SK-N-SH (cell line): ENCODE measurements around the gene SMYD3. TPM values are rescaled to one million over a fixed set of nuclear protein-coding genes. Genes with fewer than 3 reads are reported as not detected.

Source experiments
- CTCF ChIA-PET: fragments of 300-600, 350-600 bp; formaldehyde crosslinking; extraction: SDS; loops from one replicate; lab custom pipeline; 2021; lab: Yijun Ruan, JAX
- POLR2A ChIA-PET: fragments of 350-600 bp; sonication (Branson Sonifier 250); formaldehyde crosslinking; extraction: SDS; loops from one replicate; lab custom pipeline; 2020; ENCODE audit warnings: antibody characterized with exemption, inconsistent platforms; lab: Yijun Ruan, JAX
- DNase-seq: peaks from one replicate; pipeline ENCODE4 v3.0.0; 2012
- H2AFZ ChIP-seq: fragments of 200-600 bp; sonication (generic); 2 replicates; pipeline ENCODE4 v1.8.1; 2016; ENCODE audit warnings: antibody characterized with exemption, mild to moderate bottlenecking, low read depth
- H3F3A ChIP-seq: fragments of 200-600 bp; sonication (generic); replicated peaks from 2 replicates; pipeline ENCODE3; 2016; ENCODE audit warnings: antibody characterized with exemption, mild to moderate bottlenecking; ENCODE audit not compliant: insufficient read depth
- H3K27ac ChIP-seq, 2 experiments: fragments of 200-500 bp in 1 of 2; fragments of 200-600 bp in 1 of 2; sonication (Bioruptor generic) in 1 of 2; sonication (generic), shearing (Covaris generic) in 1 of 2; 2 replicates each; pipeline versions ENCODE4 v1.5.1 to v1.6.1; 2014 to 2016; ENCODE audit warnings: low read depth in 2 of 2, inconsistent platforms in 1 of 2, low read length in 1 of 2, mild to moderate bottlenecking in 1 of 2, mixed read lengths in 1 of 2
- H3K27me3 ChIP-seq: fragments of 200-600 bp; sonication (generic), shearing (Covaris generic); 2 replicates; pipeline ENCODE4 v1.6.1; 2016; ENCODE audit warnings: mixed run types; ENCODE audit not compliant: insufficient read depth
- H3K36me3 ChIP-seq, 2 experiments: fragments of 200-500 bp in 1 of 2; fragments of 200-600 bp in 1 of 2; sonication (Bioruptor generic) in 1 of 2; sonication (generic) in 1 of 2; replicated peaks in 1 of 2; 2 replicates each; pipeline versions ENCODE3 to v1.5.1; 2014 to 2016; ENCODE audit warnings: low read length in 1 of 2, mild to moderate bottlenecking in 1 of 2; ENCODE audit not compliant: insufficient read depth in 2 of 2, control insufficient read depth in 1 of 2
- H3K4me1 ChIP-seq, 2 experiments: fragments of 200-500 bp in 1 of 2; fragments of 200-600 bp in 1 of 2; sonication (Bioruptor generic) in 1 of 2; sonication (generic), shearing (Covaris generic) in 1 of 2; 2 replicates each; pipeline versions ENCODE4 v1.5.1 to v1.6.1; 2014 to 2016; ENCODE audit warnings: low read depth in 1 of 2, low read length in 1 of 2, mixed run types in 1 of 2; ENCODE audit not compliant: insufficient read depth in 2 of 2, control insufficient read depth in 1 of 2
- H3K4me2 ChIP-seq: fragments of 200-600 bp; sonication (generic), shearing (Covaris generic); 2 replicates; pipeline ENCODE4 v1.6.1; 2017; ENCODE audit warnings: mixed run types
- H3K4me3 ChIP-seq, 2 experiments: fragments of 200-500 bp in 1 of 2; fragments of 200-600 bp in 1 of 2; sonication (Bioruptor generic) in 1 of 2; sonication (generic), shearing (Covaris generic) in 1 of 2; 2 replicates each; pipeline versions ENCODE4 v1.5.1 to v1.8.1; 2014 to 2016; ENCODE audit warnings: low read depth in 2 of 2, inconsistent platforms in 1 of 2, low read length in 1 of 2, mild to moderate bottlenecking in 1 of 2, mixed read lengths in 1 of 2, moderate library complexity in 1 of 2
- H3K79me2 ChIP-seq: fragments of 200-600 bp; sonication (generic); 2 replicates; pipeline ENCODE4 v1.8.1; 2017; ENCODE audit warnings: mild to moderate bottlenecking; ENCODE audit not compliant: insufficient read depth
- H3K9ac ChIP-seq: fragments of 200-600 bp; sonication (generic); 2 replicates; pipeline ENCODE4 v1.6.1; 2017; ENCODE audit warnings: mixed run types
- H3K9me2 ChIP-seq: fragments of 200-600 bp; sonication (generic); 2 replicates; pipeline ENCODE4 v1.6.1; 2017; ENCODE audit warnings: mixed run types
- H3K9me3 ChIP-seq: fragments of 200-600 bp; sonication (generic); 2 replicates; pipeline ENCODE4 v1.6.1; 2017; ENCODE audit warnings: mixed run types, mild to moderate bottlenecking, moderate library complexity
- H4K20me1 ChIP-seq: fragments of 200-600 bp; sonication (generic); 2 replicates; pipeline ENCODE4 v1.6.1; 2017; ENCODE audit warnings: mild to moderate bottlenecking, mixed run types; ENCODE audit not compliant: insufficient read depth
- EP300 ChIP-seq, 2 experiments: IDR thresholded peaks; 2 replicates each; pipeline versions ENCODE4 v1.4.0 to v1.6.1; 2012; ENCODE audit warnings: borderline replicate concordance in 1 of 2, low read depth in 1 of 2, low read length in 1 of 2
- FOXJ3 ChIP-seq: sonication (generic); formaldehyde crosslinking; IDR thresholded peaks from 2 replicates; pipeline ENCODE4 v1.5.1; 2020; ENCODE audit warnings: mild to moderate bottlenecking, missing genetic modification reagents
- GATA2 ChIP-seq: sonication (generic); formaldehyde crosslinking; IDR thresholded peaks from 2 replicates; pipeline ENCODE4 v1.5.0; 2020; ENCODE audit warnings: mild to moderate bottlenecking, missing genetic modification reagents
- JUND ChIP-seq: IDR thresholded peaks from 2 replicates; pipeline ENCODE4 v1.4.0; 2012
- MEF2A ChIP-seq: IDR thresholded peaks from 2 replicates; pipeline ENCODE4 v1.4.0; 2012; ENCODE audit warnings: low read depth, borderline replicate concordance
- MXI1 ChIP-seq: IDR thresholded peaks from 2 replicates; pipeline ENCODE4 v1.6.1; 2012; ENCODE audit warnings: mild to moderate bottlenecking, low read depth, low read length, improper control_type of control experiment
- NRF1 ChIP-seq: IDR thresholded peaks from 2 replicates; pipeline ENCODE4 v1.6.1; 2012; ENCODE audit warnings: low read depth, mild to moderate bottlenecking, low read length
- SIN3A ChIP-seq: IDR thresholded peaks from 2 replicates; pipeline ENCODE4 v1.6.1; 2012; ENCODE audit warnings: low read depth, mild to moderate bottlenecking, low read length, moderate library complexity, borderline replicate concordance
- TAF1 ChIP-seq: IDR thresholded peaks from 2 replicates; pipeline ENCODE4 v1.6.1; 2012; ENCODE audit warnings: low read depth, mild to moderate bottlenecking, low read length, moderate library complexity, borderline replicate concordance
- TEAD4 ChIP-seq: IDR thresholded peaks from 2 replicates; pipeline ENCODE4 v1.4.0; 2012; ENCODE audit warnings: mild to moderate bottlenecking, borderline replicate concordance; ENCODE audit not compliant: insufficient read depth
- WGBS: methylation state at CpG from one replicate; pipeline ENCODE4 v1.1.6; 2017; ENCODE audit warnings: low lambda C conversion rate; 5-methylcytosine and 5-hydroxymethylcytosine counted together
- polyA plus RNA-seq, 3 experiments: library from polyadenylated mRNA; depleted of rRNA; stranded (reverse); fragments of >200 nt; gene quantifications; 2 replicates each; pipeline ENCODE4 v1.2.3, GENCODE V29; 2012
- TF ChIP-seq, protein P1 (sequence below): fragments of 150-350 bp; IDR thresholded peaks from 2 replicates; pipeline ENCODE4 v1.6.1; 2016; ENCODE audit warnings: mild to moderate bottlenecking, low read depth, low read length
- TF ChIP-seq, protein P2 (sequence below): IDR thresholded peaks from 2 replicates; pipeline ENCODE4 v1.4.0; 2012; ENCODE audit warnings: low read depth, borderline replicate concordance
- TF ChIP-seq, protein P3 (sequence below): IDR thresholded peaks from 2 replicates; pipeline ENCODE4; 2012

The SMYD3 gene
- polyA plus RNA-seq, 1 of the 3 experiments (the other 2 are of a cell fraction) = 31.4 TPM

DNA sequence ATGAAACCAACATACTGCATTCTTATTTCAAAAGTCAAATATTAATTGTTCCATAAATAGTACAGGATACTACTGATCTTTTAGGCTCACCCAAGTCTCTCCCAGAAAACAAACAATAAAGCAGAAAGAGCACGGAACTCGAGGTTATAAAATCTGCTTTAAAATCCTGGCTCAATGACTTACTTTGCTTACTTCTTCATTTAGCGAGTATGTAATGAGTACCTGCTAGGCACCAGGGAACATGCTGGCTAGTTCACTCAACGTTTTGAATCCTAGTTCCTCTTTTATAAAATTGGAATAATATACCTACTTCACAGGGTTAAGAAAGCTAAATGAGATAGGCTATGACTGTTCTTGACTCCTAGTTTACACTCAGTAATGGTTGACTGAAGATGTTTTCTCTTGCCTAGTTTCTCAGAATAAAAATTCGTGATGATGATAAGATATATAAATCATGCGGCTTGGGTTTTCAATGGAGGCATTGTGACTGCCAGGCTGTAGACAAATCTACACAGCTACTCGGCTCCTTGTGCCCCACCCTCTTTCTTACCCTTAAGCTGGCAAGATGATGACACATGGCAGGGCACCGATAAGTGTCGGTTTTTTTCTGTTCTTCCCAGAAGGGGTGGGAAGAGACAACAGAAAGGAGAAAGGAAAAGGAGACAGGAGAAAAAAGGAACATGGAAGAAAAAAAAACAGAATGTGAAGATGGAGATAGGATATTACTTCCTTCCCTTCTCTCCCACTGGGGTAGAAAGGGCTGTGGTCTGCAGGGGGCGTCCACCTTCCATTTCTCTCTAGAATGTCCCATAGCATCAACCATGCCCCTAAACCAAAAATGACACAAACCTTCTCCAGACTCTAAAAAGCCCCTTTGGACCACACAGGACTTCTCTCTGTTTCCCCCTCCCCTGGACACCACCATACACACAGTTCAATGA, 507.1 kb downstream of the SMYD3 start:
- no peak for DNase-seq
- Histone ChIP-seq H3K27me3 (no peaks in the 10 kb centered on the region), H2AFZ (no peak overlapping the region), H3K4me3 (no peak overlapping the region), H3F3A (peaks cover 12% of the 10 kb centered on the region), H3K36me3 (no peaks in the 10 kb centered on the region), H3K79me2 (no peaks in the 10 kb centered on the region), H3K4me2 (no peak overlapping the region), H3K9me3 (no peaks in the 10 kb centered on the region), H3K4me1 (peaks cover 0 to 38% of the 10 kb centered on the region in 2 experiments; a peak in 2 of 4 replicates), H4K20me1 (no peaks in the 10 kb centered on the region)
- CTCF ChIA-PET = interaction anchor here (1.0 to 2.3 kb wide), 4 partner anchors 175 to 847 kb away, joined by 3 to 9 read pairs (median 4); no protein-coding TSS in a partner anchor
- 85% methylated on average over 10 of the region's 10 CpGs for WGBS
- TF ChIP-seq TAF1 (no peak), JUND (no peak), SIN3A (no peak), MXI1 (no peak), NRF1 (no peak), GATA2 (CRISPR knock-in tag) (no peak), TEAD4 (no peak), EP300 (IDR thresholded peaks at IDR 0.05; ENCODE audit: borderline replicate concordance in 1 of 2, low read depth in 1 of 2, low read length in 1 of 2) (no peak), MEF2A (no peak), FOXJ3 (no peak)
- TF ChIP-seq, protein P1, sequence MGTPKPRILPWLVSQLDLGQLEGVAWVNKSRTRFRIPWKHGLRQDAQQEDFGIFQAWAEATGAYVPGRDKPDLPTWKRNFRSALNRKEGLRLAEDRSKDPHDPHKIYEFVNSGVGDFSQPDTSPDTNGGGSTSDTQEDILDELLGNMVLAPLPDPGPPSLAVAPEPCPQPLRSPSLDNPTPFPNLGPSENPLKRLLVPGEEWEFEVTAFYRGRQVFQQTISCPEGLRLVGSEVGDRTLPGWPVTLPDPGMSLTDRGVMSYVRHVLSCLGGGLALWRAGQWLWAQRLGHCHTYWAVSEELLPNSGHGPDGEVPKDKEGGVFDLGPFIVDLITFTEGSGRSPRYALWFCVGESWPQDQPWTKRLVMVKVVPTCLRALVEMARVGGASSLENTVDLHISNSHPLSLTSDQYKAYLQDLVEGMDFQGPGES = no peak
- TF ChIP-seq, protein P2, sequence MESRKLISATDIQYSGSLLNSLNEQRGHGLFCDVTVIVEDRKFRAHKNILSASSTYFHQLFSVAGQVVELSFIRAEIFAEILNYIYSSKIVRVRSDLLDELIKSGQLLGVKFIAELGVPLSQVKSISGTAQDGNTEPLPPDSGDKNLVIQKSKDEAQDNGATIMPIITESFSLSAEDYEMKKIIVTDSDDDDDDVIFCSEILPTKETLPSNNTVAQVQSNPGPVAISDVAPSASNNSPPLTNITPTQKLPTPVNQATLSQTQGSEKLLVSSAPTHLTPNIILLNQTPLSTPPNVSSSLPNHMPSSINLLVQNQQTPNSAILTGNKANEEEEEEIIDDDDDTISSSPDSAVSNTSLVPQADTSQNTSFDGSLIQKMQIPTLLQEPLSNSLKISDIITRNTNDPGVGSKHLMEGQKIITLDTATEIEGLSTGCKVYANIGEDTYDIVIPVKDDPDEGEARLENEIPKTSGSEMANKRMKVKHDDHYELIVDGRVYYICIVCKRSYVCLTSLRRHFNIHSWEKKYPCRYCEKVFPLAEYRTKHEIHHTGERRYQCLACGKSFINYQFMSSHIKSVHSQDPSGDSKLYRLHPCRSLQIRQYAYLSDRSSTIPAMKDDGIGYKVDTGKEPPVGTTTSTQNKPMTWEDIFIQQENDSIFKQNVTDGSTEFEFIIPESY = no peak
- TF ChIP-seq, protein P3, sequence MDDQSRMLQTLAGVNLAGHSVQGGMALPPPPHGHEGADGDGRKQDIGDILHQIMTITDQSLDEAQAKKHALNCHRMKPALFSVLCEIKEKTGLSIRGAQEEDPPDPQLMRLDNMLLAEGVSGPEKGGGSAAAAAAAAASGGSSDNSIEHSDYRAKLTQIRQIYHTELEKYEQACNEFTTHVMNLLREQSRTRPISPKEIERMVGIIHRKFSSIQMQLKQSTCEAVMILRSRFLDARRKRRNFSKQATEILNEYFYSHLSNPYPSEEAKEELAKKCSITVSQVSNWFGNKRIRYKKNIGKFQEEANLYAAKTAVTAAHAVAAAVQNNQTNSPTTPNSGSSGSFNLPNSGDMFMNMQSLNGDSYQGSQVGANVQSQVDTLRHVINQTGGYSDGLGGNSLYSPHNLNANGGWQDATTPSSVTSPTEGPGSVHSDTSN = no peak
- TF ChIP-seq, all 33 proteins: peak for 0
- H3K9me2 ChIP-seq = no peaks in the 10 kb centered on the region
- peak overlapping the region in 1 of 2 experiments; percentile 97; a peak in 2 of 4 replicates for H3K27ac ChIP-seq
- no peak overlapping the region for H3K9ac ChIP-seq
- POLR2A ChIA-PET = no interaction called here
